ENCODE results near the gene GSK3A. TPM values are rescaled to one million over a fixed set of nuclear protein-coding genes. Genes with fewer than 3 reads are reported as not detected.
A peak's percentile ranks its signal among the peaks of the same experiment; 100 is the strongest.

GSK3A gene
- total and polyA plus RNA-seq, 9 of the 15 experiments (the other 6 are each of a cell fraction or from before 2014, with no cell fraction given), result 0.62 to 90.7 (median 33.3) TPM

DNA sequence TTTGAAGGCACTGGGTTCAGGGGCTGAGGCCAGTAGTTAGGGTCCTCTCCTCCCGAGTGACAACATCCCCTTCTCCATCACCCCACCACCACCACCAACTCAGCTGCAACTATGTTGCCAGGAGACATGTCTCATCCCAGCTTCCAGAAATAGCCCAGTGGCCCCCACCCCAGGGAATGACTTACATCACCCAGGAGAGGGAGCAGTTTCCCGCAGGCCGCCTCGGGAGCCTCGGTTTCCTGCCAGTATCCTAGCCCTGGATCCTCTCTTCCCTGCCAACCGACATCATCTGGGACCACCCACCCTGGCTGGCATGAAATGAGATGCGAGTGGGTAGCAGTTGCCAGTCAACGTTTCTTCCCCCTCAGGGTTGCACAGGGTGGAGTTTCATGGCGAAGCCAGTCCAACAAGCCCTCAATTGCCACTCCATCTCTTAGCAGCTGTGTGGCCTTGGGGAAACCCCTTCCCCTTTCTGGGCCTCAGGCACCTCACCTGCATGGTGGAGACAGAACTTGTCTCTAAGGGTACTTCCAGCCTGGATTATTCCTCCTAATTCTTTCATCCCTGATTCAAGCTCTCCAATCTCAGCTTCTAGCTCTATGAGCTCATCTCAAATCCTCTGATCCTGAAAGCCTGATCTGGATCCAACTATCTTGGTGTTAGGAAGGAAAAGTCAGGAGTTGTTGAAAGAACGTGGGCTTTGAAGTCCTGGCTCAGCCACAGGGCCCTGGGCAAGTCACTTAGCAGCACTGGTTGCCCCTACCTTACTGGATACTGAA is 3.9 kb upstream of the GSK3A start (continued):
- TF ChIP-seq, protein P1, sequence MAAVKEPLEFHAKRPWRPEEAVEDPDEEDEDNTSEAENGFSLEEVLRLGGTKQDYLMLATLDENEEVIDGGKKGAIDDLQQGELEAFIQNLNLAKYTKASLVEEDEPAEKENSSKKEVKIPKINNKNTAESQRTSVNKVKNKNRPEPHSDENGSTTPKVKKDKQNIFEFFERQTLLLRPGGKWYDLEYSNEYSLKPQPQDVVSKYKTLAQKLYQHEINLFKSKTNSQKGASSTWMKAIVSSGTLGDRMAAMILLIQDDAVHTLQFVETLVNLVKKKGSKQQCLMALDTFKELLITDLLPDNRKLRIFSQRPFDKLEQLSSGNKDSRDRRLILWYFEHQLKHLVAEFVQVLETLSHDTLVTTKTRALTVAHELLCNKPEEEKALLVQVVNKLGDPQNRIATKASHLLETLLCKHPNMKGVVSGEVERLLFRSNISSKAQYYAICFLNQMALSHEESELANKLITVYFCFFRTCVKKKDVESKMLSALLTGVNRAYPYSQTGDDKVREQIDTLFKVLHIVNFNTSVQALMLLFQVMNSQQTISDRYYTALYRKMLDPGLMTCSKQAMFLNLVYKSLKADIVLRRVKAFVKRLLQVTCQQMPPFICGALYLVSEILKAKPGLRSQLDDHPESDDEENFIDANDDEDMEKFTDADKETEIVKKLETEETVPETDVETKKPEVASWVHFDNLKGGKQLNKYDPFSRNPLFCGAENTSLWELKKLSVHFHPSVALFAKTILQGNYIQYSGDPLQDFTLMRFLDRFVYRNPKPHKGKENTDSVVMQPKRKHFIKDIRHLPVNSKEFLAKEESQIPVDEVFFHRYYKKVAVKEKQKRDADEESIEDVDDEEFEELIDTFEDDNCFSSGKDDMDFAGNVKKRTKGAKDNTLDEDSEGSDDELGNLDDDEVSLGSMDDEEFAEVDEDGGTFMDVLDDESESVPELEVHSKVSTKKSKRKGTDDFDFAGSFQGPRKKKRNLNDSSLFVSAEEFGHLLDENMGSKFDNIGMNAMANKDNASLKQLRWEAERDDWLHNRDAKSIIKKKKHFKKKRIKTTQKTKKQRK (IDR thresholded peaks at IDR 0.05; ENCODE audit: borderline replicate concordance, low read depth, low read length), result no peak
- TF ChIP-seq C11orf30 (IDR thresholded peaks at IDR 0.05; ENCODE audit: low read depth), result no peak
- TF ChIP-seq HDGF (IDR thresholded peaks at IDR 0.05), result 0 out of 2 replicates have a peak, but pooled peaks have one; percentile 31
- no peak for TF ChIP-seq GTF2E2 (tag; IDR thresholded peaks at IDR 0.05)
- TF ChIP-seq ESRRB (CRISPR knock-in tag; IDR thresholded peaks at IDR 0.05; ENCODE audit: borderline replicate concordance), result no peak
- TF ChIP-seq, protein P2, sequence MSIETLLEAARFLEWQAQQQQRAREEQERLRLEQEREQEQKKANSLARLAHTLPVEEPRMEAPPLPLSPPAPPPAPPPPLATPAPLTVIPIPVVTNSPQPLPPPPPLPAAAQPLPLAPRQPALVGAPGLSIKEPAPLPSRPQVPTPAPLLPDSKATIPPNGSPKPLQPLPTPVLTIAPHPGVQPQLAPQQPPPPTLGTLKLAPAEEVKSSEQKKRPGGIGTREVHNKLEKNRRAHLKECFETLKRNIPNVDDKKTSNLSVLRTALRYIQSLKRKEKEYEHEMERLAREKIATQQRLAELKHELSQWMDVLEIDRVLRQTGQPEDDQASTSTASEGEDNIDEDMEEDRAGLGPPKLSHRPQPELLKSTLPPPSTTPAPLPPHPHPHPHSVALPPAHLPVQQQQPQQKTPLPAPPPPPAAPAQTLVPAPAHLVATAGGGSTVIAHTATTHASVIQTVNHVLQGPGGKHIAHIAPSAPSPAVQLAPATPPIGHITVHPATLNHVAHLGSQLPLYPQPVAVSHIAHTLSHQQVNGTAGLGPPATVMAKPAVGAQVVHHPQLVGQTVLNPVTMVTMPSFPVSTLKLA (conservative IDR thresholded peaks at IDR 0.05), result no peak; a peak in 1 of 4 replicates
- TF ChIP-seq ZZZ3 (IDR thresholded peaks at IDR 0.05), result no peak
- no peak for TF ChIP-seq ZC3H4 (CRISPR knock-in tag; IDR thresholded peaks at IDR 0.05; ENCODE audit: borderline replicate concordance)
- TF ChIP-seq FOXA1 (IDR thresholded peaks at IDR 0.05; ENCODE audit: borderline replicate concordance), result no peak
- TF ChIP-seq, protein P3, sequence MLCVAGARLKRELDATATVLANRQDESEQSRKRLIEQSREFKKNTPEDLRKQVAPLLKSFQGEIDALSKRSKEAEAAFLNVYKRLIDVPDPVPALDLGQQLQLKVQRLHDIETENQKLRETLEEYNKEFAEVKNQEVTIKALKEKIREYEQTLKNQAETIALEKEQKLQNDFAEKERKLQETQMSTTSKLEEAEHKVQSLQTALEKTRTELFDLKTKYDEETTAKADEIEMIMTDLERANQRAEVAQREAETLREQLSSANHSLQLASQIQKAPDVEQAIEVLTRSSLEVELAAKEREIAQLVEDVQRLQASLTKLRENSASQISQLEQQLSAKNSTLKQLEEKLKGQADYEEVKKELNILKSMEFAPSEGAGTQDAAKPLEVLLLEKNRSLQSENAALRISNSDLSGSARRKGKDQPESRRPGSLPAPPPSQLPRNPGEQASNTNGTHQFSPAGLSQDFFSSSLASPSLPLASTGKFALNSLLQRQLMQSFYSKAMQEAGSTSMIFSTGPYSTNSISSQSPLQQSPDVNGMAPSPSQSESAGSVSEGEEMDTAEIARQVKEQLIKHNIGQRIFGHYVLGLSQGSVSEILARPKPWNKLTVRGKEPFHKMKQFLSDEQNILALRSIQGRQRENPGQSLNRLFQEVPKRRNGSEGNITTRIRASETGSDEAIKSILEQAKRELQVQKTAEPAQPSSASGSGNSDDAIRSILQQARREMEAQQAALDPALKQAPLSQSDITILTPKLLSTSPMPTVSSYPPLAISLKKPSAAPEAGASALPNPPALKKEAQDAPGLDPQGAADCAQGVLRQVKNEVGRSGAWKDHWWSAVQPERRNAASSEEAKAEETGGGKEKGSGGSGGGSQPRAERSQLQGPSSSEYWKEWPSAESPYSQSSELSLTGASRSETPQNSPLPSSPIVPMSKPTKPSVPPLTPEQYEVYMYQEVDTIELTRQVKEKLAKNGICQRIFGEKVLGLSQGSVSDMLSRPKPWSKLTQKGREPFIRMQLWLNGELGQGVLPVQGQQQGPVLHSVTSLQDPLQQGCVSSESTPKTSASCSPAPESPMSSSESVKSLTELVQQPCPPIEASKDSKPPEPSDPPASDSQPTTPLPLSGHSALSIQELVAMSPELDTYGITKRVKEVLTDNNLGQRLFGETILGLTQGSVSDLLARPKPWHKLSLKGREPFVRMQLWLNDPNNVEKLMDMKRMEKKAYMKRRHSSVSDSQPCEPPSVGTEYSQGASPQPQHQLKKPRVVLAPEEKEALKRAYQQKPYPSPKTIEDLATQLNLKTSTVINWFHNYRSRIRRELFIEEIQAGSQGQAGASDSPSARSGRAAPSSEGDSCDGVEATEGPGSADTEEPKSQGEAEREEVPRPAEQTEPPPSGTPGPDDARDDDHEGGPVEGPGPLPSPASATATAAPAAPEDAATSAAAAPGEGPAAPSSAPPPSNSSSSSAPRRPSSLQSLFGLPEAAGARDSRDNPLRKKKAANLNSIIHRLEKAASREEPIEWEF (CRISPR knock-in tag; IDR thresholded peaks at IDR 0.05), result no peak
- TF ChIP-seq EP300 (IDR thresholded peaks at IDR 0.05; ENCODE audit: low read length), result no peak
- TF ChIP-seq, protein P4, sequence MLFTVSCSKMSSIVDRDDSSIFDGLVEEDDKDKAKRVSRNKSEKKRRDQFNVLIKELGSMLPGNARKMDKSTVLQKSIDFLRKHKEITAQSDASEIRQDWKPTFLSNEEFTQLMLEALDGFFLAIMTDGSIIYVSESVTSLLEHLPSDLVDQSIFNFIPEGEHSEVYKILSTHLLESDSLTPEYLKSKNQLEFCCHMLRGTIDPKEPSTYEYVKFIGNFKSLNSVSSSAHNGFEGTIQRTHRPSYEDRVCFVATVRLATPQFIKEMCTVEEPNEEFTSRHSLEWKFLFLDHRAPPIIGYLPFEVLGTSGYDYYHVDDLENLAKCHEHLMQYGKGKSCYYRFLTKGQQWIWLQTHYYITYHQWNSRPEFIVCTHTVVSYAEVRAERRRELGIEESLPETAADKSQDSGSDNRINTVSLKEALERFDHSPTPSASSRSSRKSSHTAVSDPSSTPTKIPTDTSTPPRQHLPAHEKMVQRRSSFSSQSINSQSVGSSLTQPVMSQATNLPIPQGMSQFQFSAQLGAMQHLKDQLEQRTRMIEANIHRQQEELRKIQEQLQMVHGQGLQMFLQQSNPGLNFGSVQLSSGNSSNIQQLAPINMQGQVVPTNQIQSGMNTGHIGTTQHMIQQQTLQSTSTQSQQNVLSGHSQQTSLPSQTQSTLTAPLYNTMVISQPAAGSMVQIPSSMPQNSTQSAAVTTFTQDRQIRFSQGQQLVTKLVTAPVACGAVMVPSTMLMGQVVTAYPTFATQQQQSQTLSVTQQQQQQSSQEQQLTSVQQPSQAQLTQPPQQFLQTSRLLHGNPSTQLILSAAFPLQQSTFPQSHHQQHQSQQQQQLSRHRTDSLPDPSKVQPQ (CRISPR knock-in tag; IDR thresholded peaks at IDR 0.05; ENCODE audit: borderline replicate concordance), result no peak
- no peak for TF ChIP-seq ARID1B (IDR thresholded peaks at IDR 0.05)
- no peak for TF ChIP-seq HDAC3 (IDR thresholded peaks at IDR 0.05; ENCODE audit: borderline replicate concordance, partially characterized antibody)
